Islet precursor cell (in vitro differentiated cells): Measurements from ENCODE around the gene ERC2.
"Not testable (repeated sequence)": the region's sequence is repeated elsewhere in the genome, so short reads cannot be mapped to it uniquely, and the experiment has no call there.

ENCODE experiments used
- DNase-seq: peaks from one replicate; pipeline ENCODE4 v3.0.0-alpha.2; 2018

Gene ERC2

GRCh38 chr3:56115199-56115598 is 353.1 kb downstream of the ERC2 start:
- no peak for DNase-seq

GRCh38 chr3:56113908-56114307 is 354.4 kb downstream of the ERC2 start:
- DNase-seq: no peak

- no peak for DNase-seq
Observed at GRCh38 chr3:56113231-56113630, 355.0 kb downstream of the ERC2 start.

DNA sequence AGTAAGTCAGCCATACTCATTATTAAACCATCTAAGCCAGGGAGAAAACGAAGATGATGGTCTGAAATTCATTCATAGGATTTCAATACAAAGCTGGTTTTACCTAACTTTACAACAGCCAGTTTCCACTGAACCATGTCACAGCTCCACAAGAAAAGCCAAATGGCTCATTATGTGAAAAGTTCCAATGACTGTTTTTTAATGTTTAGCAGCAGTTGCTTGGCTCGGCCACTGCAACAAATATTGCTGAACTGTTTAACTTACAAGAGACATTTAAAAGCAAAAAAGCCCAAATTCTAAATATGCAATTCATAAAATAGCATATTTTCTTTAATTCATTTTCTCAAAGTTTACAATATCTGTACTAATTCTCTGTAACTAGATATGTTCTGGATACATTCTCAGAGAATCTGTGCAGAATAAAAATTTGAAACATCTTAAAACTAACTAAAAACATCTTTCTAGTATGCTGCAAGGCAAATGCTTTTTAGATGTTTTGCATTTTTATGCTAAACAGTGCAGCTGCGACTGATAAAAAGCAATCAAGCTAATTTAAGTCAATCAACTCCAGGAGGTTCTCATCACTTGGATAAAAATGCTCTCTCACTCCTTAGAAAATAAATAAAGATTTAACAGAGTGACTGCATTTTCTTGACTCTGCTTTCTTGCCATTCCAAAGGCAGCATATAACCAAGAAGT is 356.5 kb downstream of the ERC2 start:
- no peak for DNase-seq

DNA sequence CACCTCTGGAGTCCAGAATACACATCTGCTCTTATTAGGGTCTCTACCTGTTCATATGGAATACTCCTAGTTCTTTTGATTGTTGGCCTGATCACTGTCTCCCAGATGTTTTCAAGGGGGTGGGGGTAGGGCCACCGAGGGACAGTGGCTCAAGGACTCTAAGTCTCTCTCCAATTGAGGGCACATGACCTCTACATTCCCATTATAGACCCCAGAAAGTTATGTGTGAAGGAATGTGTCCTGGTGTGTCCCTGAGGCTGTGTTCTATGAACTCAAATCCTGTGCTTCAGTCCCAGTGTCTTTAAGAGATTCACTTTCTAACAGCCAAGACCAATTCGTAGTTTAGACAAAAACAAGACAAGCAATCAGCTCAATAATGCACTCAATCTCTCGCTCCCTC is 357.4 kb downstream of the ERC2 start:
- DNase-seq: no peak

DNA sequence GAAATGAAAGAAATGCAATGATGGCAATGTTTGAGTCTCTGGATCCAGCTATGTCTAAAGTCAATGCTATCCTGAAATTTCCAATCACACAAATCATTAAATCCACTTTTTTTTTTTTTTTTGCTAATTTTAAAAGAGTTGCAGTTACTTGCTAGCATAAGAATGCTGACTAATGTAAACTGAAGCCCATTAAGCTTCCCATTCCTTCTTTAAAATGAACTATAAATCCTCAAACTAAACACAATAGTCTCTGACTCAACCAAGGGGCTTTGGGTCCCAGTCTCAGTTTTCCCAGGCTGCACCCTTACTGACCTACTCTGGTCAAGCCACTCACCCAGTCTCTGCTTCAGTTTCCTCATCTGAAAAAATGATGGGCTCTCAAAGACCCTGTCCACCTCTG is 361.1 kb downstream of the ERC2 start:
- DNase-seq: no peak

GRCh38 chr3:56102032-56102431 is 366.2 kb downstream of the ERC2 start:
- no peak for DNase-seq

- no peak for DNase-seq
Observed at GRCh38 chr3:56101576-56101975, 366.7 kb downstream of the ERC2 start.

DNA sequence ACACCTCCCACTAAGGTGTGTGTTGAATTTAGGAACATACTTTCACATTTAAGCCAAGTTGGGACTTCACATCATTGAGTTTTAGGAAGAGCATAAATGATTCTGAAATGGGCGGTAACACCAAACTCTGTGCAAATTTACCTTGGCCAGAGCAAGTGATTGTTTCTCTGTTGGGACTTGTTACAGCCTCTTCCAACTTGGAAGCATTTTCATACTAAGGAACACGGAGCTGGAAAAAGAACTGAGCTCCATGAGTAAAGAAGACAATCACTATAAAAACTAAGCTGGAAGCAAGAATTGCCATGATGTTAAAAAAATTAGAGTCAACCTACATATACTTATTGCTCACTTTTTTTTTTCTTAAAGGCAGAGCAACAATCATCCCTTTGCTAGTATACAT is 371.3 kb downstream of the ERC2 start:
- DNase-seq: no peak

DNA sequence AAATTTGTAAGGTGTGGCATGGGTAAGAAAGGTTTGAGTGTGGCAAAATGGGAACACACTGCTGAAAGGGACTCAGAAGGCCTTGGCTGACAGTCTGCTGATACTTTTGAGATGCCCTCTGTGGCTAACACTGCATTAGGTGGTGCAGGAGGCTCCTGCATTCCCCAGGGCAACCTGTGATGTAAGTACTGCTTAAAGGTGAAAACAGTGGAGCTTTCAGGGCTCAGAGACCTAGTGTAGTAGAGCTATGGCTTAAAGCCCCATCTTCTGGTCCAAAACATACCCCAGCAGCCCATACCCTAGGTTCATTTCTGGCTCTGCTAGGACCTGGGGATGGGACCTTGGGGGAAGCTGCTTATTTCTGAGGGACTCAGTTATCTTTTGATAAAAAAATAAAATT is 374.1 kb downstream of the ERC2 start:
- no peak for DNase-seq

DNA sequence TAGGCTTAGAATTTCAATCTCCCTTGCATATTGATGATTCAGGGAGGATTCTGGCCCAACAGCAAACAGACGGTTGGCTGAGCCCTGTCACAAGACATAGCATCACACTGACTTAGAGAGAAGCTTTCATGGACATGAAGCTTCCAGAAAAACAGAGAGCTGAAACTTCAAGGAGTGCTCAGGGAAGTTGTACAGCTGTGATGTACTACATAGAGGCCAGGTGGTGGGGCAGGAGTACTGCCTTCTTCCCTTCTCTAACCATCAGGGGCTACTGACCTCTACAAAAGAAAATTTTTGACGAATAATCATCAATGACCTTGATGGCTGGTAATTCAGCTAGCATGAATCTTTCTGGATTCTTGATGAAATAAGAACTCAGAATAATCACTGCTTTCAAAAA is 378.5 kb downstream of the ERC2 start:
- DNase-seq: no peak

GRCh38 chr3:56087451-56088053 is 380.7 kb downstream of the ERC2 start:
- DNase-seq: no peak

DNA sequence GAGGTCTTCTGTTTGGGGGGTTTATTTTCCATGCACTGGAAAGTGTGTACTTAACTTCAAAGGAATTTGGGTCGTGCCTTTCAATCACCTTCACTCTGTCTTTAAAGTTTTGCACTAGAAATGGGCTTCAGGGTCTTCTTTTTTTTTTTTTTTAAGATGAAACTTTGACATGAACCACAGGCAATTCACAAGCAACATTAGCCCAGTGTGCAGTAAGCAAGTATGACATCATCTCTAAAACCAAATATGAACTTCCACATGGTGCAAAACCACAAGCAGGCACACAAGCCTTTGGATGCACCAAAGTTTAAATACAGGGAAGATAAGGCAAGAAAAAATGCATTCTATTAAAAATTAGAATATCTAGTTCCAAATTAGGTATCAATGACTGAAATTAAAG is 381.9 kb downstream of the ERC2 start:
- no peak for DNase-seq

DNA sequence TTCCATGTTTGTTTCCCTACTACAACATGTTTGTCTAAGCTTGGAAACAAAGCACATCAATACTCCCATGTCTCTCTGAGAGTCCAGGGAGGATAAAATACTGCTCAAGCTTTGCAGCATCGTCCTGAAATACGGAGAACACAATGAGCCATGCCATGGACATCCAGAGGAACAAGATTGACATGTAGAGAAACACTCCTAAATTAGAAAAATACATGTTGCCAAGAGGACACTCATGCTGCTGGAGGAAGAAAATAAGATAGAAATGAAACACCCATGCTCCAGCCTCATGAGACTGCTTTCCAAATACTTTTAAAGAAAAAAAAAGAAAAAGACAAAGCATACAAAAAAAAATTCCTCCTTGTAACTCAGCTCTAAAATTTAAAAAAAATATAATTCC is 387.0 kb downstream of the ERC2 start:
- no peak for DNase-seq

DNA sequence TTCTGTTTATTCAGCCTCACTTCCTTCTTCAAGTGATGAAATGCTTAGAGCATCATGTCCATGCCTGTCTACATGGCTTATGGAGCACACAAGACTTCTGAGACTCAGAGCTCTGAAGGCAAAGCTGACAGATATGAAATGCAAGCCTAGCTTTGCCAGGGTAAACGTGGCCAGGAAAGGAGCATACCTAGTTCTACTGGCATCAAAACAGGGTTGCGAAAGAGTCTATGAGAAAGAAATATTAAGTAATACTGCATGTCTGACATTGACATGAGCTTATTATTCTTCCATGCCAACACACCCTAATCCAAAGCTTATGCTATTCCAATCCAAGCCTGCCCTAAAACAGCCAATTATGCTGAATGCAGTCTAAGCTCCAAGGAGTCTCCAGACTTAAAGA is 391.5 kb downstream of the ERC2 start:
- no peak for DNase-seq

DNA sequence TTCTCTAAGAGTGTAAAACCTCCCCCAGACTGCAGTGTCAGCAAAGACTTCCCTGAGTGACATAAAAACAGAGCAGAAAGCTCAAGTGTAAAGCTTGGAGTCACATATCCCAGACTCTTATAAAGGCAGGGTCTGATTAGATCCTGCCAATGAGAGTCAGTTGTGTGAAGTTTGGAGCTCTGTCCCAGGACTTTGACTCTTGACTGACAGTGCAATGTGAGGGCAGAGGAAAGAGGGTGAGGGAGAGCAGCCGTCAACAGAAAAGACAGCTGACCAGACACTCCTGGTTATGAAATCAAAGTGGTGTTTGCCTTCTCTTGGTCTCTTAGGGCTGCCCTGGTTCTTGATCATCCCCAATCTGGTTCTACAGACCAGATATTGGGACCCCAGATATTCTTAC is 393.2 kb downstream of the ERC2 start:
- DNase-seq: no peak

GRCh38 chr3:56069766-56070165 is 398.5 kb downstream of the ERC2 start:
- no peak for DNase-seq

DNA sequence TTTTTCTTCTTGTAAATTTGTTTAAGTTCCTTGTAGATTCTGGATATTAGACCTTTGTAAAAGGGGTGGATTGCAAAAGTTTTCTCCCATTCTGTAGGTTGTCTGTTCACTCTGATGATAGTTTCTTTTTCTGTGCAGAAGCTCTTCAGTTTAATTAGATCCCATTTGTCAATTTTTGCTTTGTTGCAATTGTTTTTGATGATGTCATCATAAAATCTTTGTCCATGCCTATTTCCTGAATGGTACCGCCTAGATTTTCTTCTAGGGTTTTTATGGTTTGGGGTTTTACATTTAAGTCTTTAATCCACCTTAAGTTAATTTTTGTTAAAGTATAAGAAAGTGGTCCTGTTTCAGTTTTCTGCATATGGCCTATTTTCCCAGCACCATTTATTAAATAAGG is 401.9 kb downstream of the ERC2 start:
- DNase-seq: not testable (repeated sequence)

GRCh38 chr3:56064684-56065083 is 403.6 kb downstream of the ERC2 start:
- DNase-seq: no peak

- no peak for DNase-seq
Observed at GRCh38 chr3:56061279-56061626, 407.0 kb downstream of the ERC2 start.

DNA sequence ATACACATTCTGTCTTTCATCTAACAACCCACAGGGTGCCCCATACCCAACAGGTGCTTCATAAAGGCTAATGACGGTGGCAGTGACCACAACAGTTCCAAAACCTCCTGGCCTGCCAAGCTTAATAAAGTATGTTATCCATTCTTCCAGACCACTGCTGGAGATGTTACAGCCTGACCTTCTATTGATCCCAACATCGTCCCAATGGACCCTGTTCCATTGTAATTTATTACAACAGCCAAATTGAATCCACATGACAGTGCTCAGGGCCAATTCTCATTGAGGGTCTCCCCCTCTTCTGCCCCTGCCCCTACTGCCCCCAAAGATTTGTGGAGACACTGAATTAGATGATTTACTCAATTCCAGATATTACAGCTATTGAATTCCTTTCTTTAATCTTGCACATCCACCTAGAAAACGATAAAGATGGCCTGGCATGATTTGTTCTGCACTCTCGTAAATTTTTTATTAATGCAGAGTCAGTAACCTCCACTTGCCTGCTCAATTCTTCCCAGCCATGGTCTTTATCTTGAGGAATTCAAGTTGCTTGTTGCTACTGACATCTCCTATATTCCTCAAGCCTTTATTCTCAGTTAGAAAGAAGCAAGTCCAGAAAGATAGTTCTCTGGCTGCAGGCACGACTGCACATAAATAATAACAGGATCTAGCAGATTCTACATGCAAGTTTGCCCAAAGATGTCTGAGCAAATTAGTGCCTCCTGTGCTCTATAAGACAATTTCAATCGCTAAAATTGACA is 407.6 kb downstream of the ERC2 start:
- no peak for DNase-seq

- DNase-seq: no peak
Observed at GRCh38 chr3:56059731-56060130, 408.5 kb downstream of the ERC2 start.

DNA sequence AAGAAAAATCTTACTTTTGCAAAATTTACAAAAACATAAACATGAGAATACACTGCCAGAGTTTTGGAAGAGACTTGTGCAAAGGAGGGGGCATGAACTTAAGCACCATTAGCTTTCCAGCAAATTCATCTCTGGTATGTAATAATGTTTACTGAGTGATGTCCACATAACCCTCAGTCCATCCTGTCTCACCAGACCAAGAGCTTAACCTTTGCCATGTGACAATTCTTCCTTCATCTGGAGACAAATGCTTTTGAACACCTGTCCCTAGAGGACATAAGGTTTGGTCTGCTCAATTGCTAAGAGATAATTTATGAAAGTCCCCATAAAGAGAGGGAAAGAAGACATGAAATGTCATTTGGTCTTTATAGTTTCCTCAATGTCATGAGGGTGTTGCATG is 412.3 kb downstream of the ERC2 start:
- DNase-seq: no peak

- DNase-seq: no peak
Observed at GRCh38 chr3:56055546-56055945, 412.7 kb downstream of the ERC2 start.

DNA sequence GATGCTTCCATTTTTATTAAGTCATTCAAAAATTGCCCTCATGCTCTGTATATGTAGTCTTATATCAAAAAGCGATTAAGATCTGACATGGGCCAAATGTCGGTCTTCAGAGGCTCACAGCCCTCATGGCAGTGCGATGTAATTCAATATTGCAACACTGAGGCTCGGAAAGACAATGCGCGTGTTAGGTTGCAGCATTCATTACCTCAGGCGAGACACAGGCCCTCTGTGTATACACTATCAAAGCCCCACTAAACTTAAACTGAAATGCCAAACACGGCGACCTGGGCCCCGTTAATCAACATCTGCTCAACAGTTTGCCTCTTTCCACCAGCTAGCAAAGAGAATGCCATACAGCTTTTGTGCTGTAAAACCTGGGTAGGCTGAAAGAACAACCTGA is 413.4 kb downstream of the ERC2 start:
- no peak for DNase-seq
